Measurements from ENCODE around the gene FAF1.

The FAF1 gene

DNA sequence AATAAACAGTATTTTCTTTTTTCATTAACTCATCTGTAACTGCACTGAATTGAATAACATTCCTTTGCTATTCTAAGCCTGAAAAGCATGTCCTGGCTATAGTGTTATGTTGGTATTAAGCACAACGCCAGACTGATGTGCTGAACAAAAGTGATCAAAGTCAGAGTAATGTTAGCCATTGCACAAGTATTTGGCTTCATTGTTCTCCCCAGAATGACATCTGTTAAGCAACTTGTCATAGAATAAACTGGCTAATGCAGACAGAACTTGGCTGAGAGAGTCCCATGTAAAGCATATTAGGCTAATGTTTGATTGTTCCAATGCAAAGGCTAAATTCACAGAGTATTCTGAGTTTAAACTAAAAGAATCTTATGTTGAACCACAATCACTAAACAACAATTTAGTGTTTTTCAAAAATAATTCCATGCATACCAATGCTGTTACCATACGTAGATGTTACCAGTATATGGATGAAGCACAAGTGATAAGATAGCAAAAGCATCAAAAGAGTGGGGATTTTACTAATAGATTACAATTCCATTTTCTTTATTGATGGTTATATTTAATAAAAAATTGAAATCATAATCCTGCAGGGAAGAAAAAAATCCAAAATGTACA, 301.5 kb downstream of the FAF1 start:
- Histone ChIP-seq H3K9me2 (replicated peaks; ENCODE audit: control insufficient read depth, low read length) (no peaks in the 10 kb centered on the region), H3K79me2 (ENCODE audit: control insufficient read depth, low read length) (no peaks in the 10 kb centered on the region), H3K9me3 (ENCODE audit: control insufficient read depth, insufficient read depth, low read length) (no peaks in the 10 kb centered on the region), H3K27ac (ENCODE audit: low read depth, low read length) (no peak overlapping the region), H3K27me3 (ENCODE audit: control insufficient read depth, low read length) (no peaks in the 10 kb centered on the region), H4K20me1 (ENCODE audit: control insufficient read depth, insufficient read depth, low read depth, low read length) (no peaks in the 10 kb centered on the region), H3K4me3 (ENCODE audit: low read length) (no peak overlapping the region), H3F3A (ENCODE audit: control insufficient read depth, insufficient read depth) (no peaks in the 10 kb centered on the region; the same call in 1 of the 2 replicates), H3K4me2 (ENCODE audit: low read length) (no peak overlapping the region), H3K36me3 (ENCODE audit: control insufficient read depth, low read length) (no peaks in the 10 kb centered on the region), H3K4me1 (ENCODE audit: control insufficient read depth, low read length) (no peaks in the 10 kb centered on the region)
- TF ChIP-seq EZH2phosphoT487 (IDR thresholded peaks at IDR 0.05; ENCODE audit: borderline replicate concordance, low read length), result no peak
- TF ChIP-seq, protein P1, sequence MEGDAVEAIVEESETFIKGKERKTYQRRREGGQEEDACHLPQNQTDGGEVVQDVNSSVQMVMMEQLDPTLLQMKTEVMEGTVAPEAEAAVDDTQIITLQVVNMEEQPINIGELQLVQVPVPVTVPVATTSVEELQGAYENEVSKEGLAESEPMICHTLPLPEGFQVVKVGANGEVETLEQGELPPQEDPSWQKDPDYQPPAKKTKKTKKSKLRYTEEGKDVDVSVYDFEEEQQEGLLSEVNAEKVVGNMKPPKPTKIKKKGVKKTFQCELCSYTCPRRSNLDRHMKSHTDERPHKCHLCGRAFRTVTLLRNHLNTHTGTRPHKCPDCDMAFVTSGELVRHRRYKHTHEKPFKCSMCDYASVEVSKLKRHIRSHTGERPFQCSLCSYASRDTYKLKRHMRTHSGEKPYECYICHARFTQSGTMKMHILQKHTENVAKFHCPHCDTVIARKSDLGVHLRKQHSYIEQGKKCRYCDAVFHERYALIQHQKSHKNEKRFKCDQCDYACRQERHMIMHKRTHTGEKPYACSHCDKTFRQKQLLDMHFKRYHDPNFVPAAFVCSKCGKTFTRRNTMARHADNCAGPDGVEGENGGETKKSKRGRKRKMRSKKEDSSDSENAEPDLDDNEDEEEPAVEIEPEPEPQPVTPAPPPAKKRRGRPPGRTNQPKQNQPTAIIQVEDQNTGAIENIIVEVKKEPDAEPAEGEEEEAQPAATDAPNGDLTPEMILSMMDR (IDR thresholded peaks at IDR 0.05; ENCODE audit: low read depth, low read length, poor library complexity, severe bottlenecking), result no peak

DNA sequence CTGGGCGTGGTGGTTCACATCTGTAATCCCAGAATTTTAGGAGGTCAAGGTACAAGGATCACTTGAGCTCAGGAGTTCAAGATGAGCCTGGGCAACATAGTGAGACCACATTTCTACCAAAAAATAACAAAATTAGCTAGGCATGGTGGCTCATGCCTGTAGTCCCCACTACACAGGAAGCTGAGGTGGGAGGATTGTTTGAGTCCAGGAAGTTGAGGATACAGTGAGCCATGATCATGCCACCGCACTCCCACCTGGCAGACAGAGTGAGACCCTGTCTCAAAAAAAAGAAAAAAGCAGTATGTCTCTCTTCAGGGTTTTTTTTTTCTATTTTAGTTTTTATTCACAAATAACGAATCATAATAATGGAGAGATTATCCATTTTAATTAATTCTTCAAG, 303.1 kb downstream of the FAF1 start:
- no peak for TF ChIP-seq EZH2phosphoT487 (IDR thresholded peaks at IDR 0.05; ENCODE audit: borderline replicate concordance, low read length)
- TF ChIP-seq, protein P1 (IDR thresholded peaks at IDR 0.05; ENCODE audit: low read depth, low read length, poor library complexity, severe bottlenecking), result no peak

DNA sequence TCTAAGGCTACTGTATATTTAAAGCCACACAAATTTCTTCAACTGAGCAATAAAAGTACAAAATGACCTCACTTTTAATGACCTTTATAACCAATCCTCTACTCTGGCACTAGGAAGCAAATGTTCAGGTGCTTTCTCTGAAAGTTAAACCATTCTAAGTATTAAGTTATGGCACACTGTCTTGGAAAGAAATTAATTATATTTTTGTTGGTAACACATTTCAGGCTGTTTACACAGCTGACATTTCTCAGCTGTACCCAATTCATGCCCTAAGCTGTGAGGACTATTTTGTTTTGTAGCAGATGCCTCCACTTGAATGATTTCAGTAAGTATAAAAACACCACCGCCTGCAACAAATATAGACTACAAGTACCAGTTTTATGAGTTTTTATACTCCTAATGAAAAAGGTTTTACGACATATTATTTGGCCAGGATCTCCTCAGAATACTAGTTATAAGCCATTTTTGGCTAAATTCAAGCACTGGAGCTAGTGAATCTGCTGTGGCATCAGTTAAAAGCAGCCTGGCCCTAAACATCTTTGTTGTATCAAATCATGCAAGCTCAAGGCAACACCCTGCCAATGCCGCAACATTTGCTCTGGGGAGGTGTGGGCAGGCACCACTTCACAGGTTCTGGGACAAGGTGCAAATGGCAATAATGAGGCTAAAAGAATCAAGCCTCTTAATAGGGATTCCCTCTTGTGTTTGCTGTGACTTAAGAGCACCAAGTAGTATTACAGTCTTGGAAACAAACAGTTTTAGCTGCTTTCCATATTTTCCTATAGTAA, 308.4 kb downstream of the FAF1 start:
- H3K27me3 ChIP-seq (ENCODE audit: control insufficient read depth, low read length), result no peaks in the 10 kb centered on the region
- H3K27ac ChIP-seq (ENCODE audit: low read depth, low read length), result no peak overlapping the region
- no peaks in the 10 kb centered on the region for H4K20me1 ChIP-seq (ENCODE audit: control insufficient read depth, insufficient read depth, low read depth, low read length)
- H3K9me2 ChIP-seq (replicated peaks; ENCODE audit: control insufficient read depth, low read length), result no peaks in the 10 kb centered on the region
- H3K4me1 ChIP-seq (ENCODE audit: control insufficient read depth, low read length), result no peaks in the 10 kb centered on the region
- no peaks in the 10 kb centered on the region for H3K9me3 ChIP-seq (ENCODE audit: control insufficient read depth, insufficient read depth, low read length)
- no peak for TF ChIP-seq EZH2phosphoT487 (IDR thresholded peaks at IDR 0.05; ENCODE audit: borderline replicate concordance, low read length)
- TF ChIP-seq, protein P1 (IDR thresholded peaks at IDR 0.05; ENCODE audit: low read depth, low read length, poor library complexity, severe bottlenecking), result no peak
- no peak overlapping the region for H3K4me3 ChIP-seq (ENCODE audit: low read length)
- H3F3A ChIP-seq (ENCODE audit: control insufficient read depth, insufficient read depth), result no peaks in the 10 kb centered on the region
- no peak overlapping the region for H3K4me2 ChIP-seq (ENCODE audit: low read length)
- no peaks in the 10 kb centered on the region for H3K36me3 ChIP-seq (ENCODE audit: control insufficient read depth, low read length)
- no peaks in the 10 kb centered on the region for H3K79me2 ChIP-seq (ENCODE audit: control insufficient read depth, low read length)

More for the DNA sequence above, 303.1 kb downstream of the FAF1 start:
- H3K36me3 ChIP-seq (ENCODE audit: control insufficient read depth, low read length), result no peaks in the 10 kb centered on the region
- H3K27me3 ChIP-seq (ENCODE audit: control insufficient read depth, low read length), result no peaks in the 10 kb centered on the region
- H3K9me2 ChIP-seq (replicated peaks; ENCODE audit: control insufficient read depth, low read length), result no peaks in the 10 kb centered on the region
- no peak overlapping the region for H3K4me3 ChIP-seq (ENCODE audit: low read length)
- H3K4me1 ChIP-seq (ENCODE audit: control insufficient read depth, low read length), result no peaks in the 10 kb centered on the region
- no peaks in the 10 kb centered on the region for H3K9me3 ChIP-seq (ENCODE audit: control insufficient read depth, insufficient read depth, low read length)
- no peaks in the 10 kb centered on the region for H4K20me1 ChIP-seq (ENCODE audit: control insufficient read depth, insufficient read depth, low read depth, low read length)
- H3K27ac ChIP-seq (ENCODE audit: low read depth, low read length), result no peak overlapping the region
- no peak overlapping the region for H3K4me2 ChIP-seq (ENCODE audit: low read length)
- no peaks in the 10 kb centered on the region; the same call in 1 of the 2 replicates for H3F3A ChIP-seq (ENCODE audit: control insufficient read depth, insufficient read depth)
- no peaks in the 10 kb centered on the region for H3K79me2 ChIP-seq (ENCODE audit: control insufficient read depth, low read length)

Data from DOHH2 (cell line).